Right ventricle myocardium inferior (tissue), 1 donor: ENCODE results near the gene ALDH8A1. TPM values are rescaled to one million over a fixed set of nuclear protein-coding genes. Genes with fewer than 3 reads are reported as not detected.
"Not testable (repeated sequence)": the region's sequence is repeated elsewhere in the genome, so short reads cannot be mapped to it uniquely, and the experiment has no call there.

ENCODE experiments used
- ATAC-seq: fragments of 200-7000 bp; cut with Tn5 transposase; one replicate; pipeline ENCODE4 v1.9.1; 2020; ENCODE audit warnings: mild to moderate bottlenecking, moderate library complexity
- DNase-seq: peaks from one replicate; pipeline ENCODE4 v3.0.0; 2021; ENCODE audit errors: missing footprints
- intact Hi-C: fragments of 100-400 bp; cut with DNase I; formaldehyde crosslinking; loops from one replicate; pipeline ENCODE4 v1.11.0; 2022
- total RNA-seq: library from RNA; stranded (reverse); fragmentation: NEBNext Ultra II Directional; extraction: Animal tissue kit (Norgen Biotek cat#: 25700); gene quantifications from one replicate; pipeline ENCODE4 v1.2.1, GENCODE V29; 2021
- donor health status: DM: no; HTN: yes; CAD: no; lungs with severe emphysema.

The ALDH8A1 gene
- total RNA-seq, 1 donor from 2014 or later = not detected

- intact Hi-C loops = no loop called here
- no peak for ATAC-seq
Observed at GRCh38 chr6:134921721-134922261, 28.1 kb downstream of the ALDH8A1 start.

DNA sequence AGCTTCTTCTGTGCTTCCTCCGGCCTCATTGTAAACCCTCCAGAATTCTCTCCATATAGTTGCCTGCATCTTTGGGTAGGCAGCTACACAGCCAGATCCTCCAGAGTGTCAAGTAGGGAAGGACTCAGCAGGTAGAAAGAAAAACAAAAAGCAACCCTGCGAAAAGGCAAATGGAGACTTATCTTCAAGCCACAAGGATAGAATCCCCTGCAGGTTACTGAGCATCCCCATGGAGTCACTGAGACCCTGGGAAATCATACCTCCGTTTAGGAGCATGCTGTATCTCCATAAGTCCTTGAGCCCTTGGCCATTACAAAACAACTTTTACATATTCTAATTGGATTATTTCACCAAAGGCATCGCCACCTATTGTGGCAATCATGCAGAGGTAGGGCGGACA is 28.6 kb downstream of the ALDH8A1 start:
- ATAC-seq (no peak), DNase-seq (no peak)
- intact Hi-C loops = no loop called here

More at GRCh38 chr6:134921721-134922261, 28.1 kb downstream of the ALDH8A1 start:
- no peak for DNase-seq

DNA sequence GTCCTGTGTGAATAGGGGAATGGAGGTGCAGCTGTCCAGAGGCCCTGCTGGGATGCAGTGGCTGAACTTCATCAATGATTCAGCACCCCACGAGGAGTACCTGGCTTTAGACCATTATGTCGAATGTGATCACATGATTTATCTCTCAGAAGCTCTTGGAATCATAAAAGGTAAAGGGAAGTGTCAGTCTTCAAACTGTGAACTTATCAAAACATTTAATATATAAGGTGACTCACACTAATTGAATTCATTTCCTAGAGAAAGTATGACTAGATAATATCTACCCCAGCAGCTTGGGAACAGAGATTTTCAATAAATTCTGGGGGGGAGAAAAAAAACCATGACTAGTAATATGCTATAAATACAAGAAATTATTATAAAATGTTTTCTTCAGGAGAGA is 29.5 kb downstream of the ALDH8A1 start:
- DNase-seq (no peak), ATAC-seq (no peak)
- intact Hi-C loops = no loop called here

- intact Hi-C loops = no loop called here
- ATAC-seq (no peak), DNase-seq (no peak)
Observed at GRCh38 chr6:134918418-134918961, 31.4 kb downstream of the ALDH8A1 start.

GRCh38 chr6:134911547-134911946 is 38.4 kb downstream of the ALDH8A1 start:
- intact Hi-C loops = no loop called here
- ATAC-seq = no peak
- DNase-seq = no peak

DNA sequence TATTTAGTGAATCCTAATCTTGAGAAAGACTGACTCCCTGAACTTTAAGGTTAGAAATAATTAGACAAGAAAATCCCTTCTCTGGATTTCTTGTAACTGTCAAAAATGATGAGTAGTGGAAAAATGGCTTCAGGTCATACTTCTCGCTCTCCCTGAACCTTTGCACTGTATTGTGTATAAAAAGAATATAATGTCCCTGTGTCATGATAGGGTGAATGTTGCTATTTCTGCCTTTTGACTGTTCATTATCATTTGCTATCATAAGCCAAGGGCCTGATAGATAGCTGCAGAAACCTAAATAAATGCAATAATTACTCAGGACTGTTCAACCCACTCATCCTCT is 39.3 kb downstream of the ALDH8A1 start:
- no peak for ATAC-seq
- intact Hi-C loops = no loop called here
- DNase-seq = no peak

DNA sequence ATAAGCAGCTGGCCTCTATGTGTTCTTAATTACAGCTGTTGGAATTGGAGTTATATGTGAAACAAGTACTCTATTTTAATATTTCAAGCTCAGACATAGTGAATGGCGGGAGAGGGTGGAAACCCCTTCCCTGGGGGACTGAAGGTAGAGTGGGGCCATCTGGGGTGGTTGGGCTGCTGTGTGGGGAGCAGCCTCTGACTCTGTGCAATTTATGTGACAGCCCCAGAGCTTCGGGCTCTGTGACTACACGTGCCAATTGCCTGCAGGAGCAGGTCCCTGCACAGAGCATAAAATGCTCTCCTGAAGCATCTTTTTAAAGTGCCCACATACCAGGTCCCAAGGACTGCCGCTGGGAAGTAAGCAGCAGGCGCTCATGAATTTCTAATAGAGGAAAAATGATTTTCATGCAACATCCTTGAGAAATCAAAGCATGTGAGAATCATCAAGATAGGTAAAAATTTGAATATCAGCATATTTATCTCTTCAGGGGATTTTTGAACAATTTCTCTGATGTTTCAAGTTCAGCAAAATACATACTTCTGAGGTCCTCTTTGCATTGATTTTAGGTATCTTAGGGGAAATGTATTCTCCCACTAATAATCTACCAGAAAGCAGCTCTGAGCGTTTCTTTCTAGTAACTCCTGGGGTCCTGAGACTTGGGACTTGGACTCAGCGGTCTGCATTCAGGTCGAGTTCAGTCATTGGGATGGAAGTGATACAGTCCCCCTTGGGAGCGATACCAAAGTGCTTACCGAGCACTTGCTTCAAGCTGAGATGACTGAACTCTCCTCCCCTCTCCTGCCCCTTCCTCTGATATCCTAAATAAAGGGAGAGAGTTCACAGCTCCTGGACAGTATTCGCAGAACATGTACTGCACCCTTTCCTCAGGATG is 40.0 kb downstream of the ALDH8A1 start:
- intact Hi-C loops = no loop called here
- ATAC-seq (no peak), DNase-seq (no peak)

DNA sequence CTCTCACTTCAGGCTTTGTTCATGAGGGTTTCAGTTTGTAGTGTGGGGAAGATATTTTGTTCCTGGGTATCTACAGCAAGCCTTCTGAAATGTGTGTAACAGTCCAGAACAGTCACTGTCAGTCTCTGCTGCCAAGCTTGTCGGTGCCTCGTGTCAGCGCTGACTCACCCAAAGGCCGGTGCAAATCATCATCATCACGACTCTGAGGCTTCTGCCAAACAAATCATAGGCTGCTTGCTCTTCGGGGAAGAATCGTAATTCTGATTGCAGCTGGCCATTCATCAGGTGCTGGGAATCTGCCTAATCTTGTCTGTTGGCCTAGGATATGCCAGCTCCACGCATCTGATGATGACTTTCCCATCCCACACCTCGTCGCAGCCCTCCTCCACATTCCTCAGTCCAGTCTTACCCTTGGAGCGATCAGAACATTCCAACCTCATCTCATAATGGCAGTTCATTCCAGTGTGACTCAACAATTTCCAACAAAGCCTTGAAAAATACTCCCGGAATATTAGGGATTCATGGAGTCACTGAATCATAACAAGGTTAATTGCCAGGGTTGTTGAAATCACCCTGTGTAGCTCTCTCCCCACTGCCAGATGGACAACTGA is 40.9 kb downstream of the ALDH8A1 start:
- DNase-seq = peak; percentile 76
- intact Hi-C loops = no loop called here
- peak; percentile 94 for ATAC-seq

DNA sequence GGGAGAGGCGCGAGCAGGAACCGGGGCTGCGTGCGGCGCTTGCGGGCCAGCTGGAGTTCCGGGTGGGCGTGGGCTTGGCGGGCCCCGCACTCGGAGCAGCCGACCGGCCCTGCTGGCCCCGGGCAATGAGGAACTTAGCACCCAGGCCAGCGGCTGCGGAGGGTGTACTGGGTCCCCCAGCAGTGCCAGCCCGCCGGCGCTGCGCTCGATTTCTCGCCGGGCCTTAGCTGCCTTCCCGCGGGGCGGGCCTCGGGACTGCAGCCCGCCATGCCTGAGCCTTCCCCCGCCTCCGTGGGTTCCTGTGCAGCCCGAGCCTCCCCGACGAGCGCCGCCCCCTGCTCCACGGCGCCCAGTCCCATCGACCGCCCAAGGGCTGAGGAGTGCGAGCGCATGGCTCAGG is 45.2 kb downstream of the ALDH8A1 start:
- intact Hi-C loops, ATAC-seq, DNase-seq: not testable (repeated sequence)

DNA sequence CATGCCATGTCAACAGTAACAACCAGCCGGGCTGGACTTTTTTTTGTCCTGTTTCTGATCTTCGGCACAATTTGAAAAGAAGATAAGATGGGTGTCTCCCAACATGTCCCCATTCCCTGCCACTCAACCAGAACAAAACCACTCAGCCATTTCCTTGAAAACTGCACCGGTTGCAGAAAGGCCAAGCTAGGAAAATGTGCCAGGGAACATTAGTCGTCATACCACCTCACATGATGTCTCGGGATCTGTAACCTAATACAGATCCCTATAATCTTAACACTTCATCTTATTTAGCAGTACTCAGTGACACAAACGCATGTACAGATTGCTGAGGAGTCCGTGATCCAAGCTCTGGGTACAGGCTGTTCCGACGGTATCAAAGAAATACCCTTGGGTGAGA is 46.5 kb downstream of the ALDH8A1 start:
- no peak for ATAC-seq
- intact Hi-C loops = no loop called here
- DNase-seq = no peak

- intact Hi-C loops = no loop called here
- no peak for ATAC-seq
Observed at GRCh38 chr6:134902936-134903335, 47.0 kb downstream of the ALDH8A1 start.

DNA sequence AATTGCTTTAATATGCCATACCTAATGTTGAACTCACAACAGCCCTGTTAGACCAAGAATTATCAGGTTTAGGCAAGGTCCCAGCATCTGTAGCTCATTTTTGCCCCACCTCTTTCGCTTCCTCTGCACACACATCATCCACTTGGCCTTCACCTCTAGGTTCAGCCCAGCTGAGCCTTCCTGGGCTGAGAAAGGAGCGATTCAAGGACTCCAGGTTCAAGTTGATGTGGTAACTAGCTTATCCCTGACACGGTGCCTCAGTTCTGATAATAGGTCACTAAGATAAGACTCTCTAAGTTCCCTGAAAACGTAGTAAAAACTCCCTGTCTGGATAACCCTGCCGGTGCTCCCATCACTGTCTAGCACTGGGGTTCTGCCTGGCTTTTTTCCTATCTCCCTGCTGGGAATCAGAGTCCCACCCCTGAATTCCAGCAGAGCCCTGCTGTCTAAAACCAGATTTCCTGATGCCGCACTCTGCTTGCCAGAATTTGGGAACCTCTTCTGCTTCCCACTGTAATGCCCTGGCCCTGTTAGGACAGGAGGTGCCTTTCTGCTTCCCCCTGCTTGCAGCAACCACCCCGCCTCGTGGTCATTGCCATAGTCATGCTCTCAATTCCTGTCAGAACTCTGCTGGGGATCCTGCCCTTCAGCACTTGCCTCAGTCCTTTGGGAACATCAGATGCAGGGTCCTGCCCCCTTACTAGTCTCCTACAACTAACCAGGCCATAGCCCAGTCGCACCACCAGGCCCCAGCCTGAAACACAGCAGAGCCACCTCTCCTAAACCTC is 47.6 kb downstream of the ALDH8A1 start:
- DNase-seq = no peak
- no peak for ATAC-seq
- intact Hi-C loops = no loop called here

More at GRCh38 chr6:134902936-134903335, 47.0 kb downstream of the ALDH8A1 start:
- no peak for DNase-seq

DNA sequence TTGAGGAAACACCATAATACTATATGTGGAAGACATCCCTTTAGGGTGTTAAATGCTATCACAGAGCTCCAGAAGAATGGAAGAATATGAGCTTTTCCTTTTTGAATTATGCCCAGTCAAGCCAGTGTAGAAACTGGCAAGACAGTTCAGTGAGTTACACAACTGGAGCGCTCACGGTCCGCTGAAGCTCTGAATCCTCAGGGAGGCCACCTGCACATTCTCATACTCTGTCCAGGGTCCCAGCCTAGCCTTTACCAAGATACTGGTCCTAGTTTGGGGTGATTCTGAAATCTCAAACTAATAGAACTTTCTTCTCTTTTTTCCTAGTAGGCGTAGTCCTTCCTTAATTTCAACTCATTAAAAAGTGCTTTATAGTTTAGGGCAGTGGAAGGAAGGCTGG is 51.3 kb downstream of the ALDH8A1 start:
- ATAC-seq = no peak
- intact Hi-C loops = no loop called here
- DNase-seq = no peak

- DNase-seq, ATAC-seq, intact Hi-C loops: not testable (repeated sequence)
Observed at GRCh38 chr6:134898166-134898565, 51.7 kb downstream of the ALDH8A1 start.

DNA sequence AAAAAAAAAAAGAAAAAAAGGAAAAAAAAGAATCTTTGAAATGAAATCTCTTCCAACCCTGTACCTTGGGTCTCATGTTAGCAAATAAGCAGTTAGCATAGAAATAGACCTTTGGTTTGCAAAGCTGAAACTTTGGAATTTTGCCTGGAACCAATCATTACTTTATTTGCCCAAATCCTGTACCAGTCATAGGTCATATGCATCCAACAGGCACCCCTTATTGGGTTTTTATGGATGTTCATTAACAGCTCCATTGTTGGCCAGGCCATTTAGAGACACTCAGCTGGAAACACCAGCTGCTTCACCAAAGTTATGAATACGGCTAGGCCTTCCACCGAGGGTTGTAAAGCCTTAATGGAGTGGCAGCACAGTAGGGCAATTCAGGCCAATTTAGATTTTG is 53.0 kb downstream of the ALDH8A1 start:
- ATAC-seq (no peak), DNase-seq (no peak)
- intact Hi-C loops = no loop called here

DNA sequence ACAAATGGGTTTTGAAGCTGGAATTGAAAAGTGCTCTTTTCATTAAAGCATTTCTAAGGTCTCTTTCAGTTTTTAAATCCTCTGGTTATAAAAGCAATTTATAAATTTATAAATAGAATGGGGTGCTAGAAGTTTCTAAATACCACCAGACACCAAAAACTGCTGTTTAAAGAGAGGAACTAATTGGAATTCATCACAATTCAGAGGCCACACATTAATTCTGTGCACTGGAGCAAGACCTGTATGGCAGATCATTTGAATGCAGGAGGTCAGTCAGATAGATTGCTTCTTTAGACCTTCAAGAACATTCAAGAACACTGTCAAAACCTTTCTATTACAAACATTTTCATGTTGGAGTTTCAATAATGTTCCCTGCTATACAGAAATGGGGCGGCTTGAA is 55.1 kb downstream of the ALDH8A1 start:
- intact Hi-C loops = no loop called here
- ATAC-seq (no peak), DNase-seq (no peak)

- intact Hi-C loops = no loop called here
- DNase-seq (no peak), ATAC-seq (no peak)
Observed at GRCh38 chr6:134892362-134892761, 57.5 kb downstream of the ALDH8A1 start.

DNA sequence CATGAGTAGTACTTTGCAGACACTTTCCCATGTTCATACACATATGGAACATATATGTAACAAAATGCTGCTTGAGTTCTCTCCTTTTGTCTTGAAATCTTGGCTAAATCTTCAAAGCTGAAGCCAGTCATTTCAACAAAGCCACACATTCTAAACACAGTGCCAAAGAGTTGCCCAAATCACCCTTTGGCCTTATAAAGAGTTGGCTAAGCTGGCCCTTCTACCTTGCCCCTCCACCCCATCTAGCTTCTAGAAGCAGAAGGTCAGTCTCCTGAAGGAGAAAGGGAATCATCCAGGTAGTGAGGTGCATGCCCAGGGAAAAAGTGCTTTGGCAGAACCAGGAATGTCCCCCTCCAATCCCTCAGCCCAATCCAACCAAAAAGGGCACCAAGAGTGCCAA is 58.3 kb downstream of the ALDH8A1 start:
- intact Hi-C loops = no loop called here
- DNase-seq (no peak), ATAC-seq (no peak)

DNA sequence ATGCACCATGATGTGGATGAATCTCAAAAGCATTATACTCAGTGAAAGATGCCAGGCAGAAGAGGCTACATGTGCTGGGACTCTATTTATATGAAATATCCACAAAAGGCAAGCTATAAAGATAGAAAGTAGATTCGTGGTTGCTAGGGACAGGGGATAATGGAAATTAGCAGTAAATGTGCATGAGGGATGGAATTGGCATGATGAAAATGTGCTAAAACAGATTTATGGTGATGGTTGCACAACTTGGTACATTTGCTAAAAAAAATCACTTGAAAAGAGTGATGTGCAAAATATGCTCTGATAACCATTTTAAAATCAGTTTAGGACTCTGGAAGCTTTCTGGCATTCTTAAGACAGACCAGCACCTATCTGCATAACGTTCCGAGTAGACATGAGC is 61.6 kb downstream of the ALDH8A1 start:
- no peak for DNase-seq
- ATAC-seq = no peak
- intact Hi-C loops = loop anchor here (10.0 kb wide), 1 partner anchor 764 kb away; no protein-coding TSS in a partner anchor
